ENCODE results near the gene NUDT16L1.

The NUDT16L1 gene

GRCh38 chr16:4651827-4652226 lies 41.5 kb upstream of the NUDT16L1 start:
- H3K4me3 ChIP-seq (replicated peaks; ENCODE audit: low read depth, low read length): no peak overlapping the region
- DNase-seq (ENCODE audit: extremely low read depth, low read depth): no peak
- no peak for TF ChIP-seq CTCF (IDR thresholded peaks at IDR 0.05; ENCODE audit: low read depth, low read length, missing control alignments)

DNA sequence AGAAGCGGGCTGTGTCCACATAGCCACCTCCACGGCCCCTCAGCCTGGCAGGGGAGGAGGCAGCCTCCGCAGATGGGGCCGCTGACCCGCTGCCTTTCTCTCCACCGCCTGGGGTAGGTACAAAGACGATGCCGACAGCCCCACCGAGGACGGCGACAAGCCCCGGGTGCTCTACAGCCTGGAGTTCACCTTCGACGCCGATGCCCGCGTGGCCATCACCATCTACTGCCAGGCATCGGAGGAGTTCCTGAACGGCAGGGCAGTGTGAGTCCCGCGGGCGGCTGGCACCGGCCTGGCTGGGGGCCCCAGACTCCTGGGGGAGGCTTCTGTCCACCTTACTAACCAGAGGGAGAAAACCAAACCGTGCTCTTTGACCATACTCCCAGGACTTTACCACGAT lies 40.8 kb upstream of the NUDT16L1 start:
- no peak for TF ChIP-seq CTCF (IDR thresholded peaks at IDR 0.05; ENCODE audit: low read depth, low read length, missing control alignments)
- DNase-seq (ENCODE audit: extremely low read depth, low read depth): no peak
- H3K4me3 ChIP-seq (replicated peaks; ENCODE audit: low read depth, low read length): no peak overlapping the region

DNA sequence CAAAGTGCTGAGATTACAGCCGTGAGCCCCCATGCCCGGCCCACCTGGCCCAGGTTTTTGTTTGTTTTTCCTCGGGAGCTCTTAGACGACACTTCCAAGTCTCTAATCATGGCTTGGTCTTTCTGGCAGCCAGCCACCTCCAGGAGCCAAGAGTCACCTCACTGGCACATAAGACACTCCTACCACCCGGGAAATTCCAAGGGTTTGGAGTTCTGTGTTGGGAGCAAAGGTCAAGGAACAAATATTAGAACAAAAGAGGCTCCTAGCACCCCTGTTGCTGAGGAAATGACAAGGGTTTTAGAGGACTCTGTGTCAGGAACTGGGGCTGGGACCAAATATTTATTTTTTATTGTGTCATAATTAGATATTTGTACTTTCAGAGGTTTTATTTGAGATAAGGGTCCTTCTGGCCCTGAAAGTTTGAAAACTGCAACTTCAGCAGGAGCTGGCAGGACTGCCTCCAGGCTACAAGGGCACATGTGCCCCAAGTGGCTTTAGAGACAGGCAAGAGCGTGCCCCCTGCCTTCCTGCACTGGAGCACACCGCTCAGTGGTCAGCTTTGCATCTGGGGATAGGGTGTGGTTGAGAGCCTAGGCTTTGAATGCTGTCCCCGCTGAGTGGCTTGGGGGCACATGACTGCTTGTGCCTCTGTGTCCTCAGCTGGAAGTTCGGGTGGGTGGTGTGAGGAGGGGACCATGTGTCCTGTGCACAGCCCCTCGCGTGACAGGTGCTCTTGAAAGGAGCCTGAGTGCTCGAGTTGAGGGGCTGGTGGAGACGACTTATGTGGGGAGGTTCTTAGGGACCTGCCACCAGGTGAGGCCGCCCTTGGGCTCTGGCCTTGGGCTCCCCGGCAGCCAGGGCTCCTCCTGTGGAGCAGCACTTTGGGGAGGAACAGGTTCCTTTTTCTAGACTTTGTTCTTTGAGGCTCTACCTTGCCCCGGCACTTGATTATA lies 39.1 kb upstream of the NUDT16L1 start:
- no peak for DNase-seq (ENCODE audit: extremely low read depth, low read depth)
- H3K4me3 ChIP-seq (replicated peaks; ENCODE audit: low read depth, low read length): no peak overlapping the region
- no peak for TF ChIP-seq CTCF (IDR thresholded peaks at IDR 0.05; ENCODE audit: low read depth, low read length, missing control alignments)

GRCh38 chr16:4654964-4655590 lies 38.3 kb upstream of the NUDT16L1 start:
- no peak for TF ChIP-seq CTCF (IDR thresholded peaks at IDR 0.05; ENCODE audit: low read depth, low read length, missing control alignments)
- H3K4me3 ChIP-seq (replicated peaks; ENCODE audit: low read depth, low read length): no peak overlapping the region
- DNase-seq (ENCODE audit: extremely low read depth, low read depth): no peak

DNA sequence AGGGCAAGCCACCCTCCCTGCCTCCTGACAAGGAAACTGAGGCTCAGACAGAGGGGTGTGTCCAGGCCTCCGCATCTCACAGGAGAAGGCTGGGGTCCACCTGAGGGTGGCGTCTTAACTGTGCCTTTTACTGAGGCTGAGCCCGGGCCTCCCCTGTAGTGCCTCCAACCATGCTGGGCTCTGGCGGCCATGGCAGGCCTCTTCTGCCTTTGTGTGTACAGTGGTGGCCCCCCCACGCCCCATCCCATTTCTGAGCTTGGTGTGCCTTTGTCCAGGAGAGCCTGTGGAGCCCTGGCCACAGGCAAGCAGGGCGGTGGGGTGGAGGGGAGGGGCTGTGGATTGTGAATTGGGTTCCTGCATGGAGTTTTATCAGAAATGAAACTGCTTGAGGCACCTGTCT lies 37.6 kb upstream of the NUDT16L1 start:
- no peak overlapping the region for H3K4me3 ChIP-seq (replicated peaks; ENCODE audit: low read depth, low read length)
- DNase-seq (ENCODE audit: extremely low read depth, low read depth): no peak
- no peak for TF ChIP-seq CTCF (IDR thresholded peaks at IDR 0.05; ENCODE audit: low read depth, low read length, missing control alignments)

GRCh38 chr16:4656221-4656620 lies 37.1 kb upstream of the NUDT16L1 start:
- no peak for TF ChIP-seq CTCF (IDR thresholded peaks at IDR 0.05; ENCODE audit: low read depth, low read length, missing control alignments)
- H3K4me3 ChIP-seq (replicated peaks; ENCODE audit: low read depth, low read length): no peak overlapping the region
- DNase-seq (ENCODE audit: extremely low read depth, low read depth): no peak

Data from HFF-Myc (cell line).